H1 (cell line): Measurements from ENCODE around the gene MEF2A. TPM values are rescaled to one million over a fixed set of nuclear protein-coding genes. Genes with fewer than 3 reads are reported as not detected.

Experiments used
- CTCF ChIA-PET: fragments of 300-600 bp; sonication (Branson Sonifier 250); formaldehyde crosslinking; loops from one replicate; lab custom pipeline; 2021; ENCODE audit not compliant: partially characterized antibody; lab: Charles Lee
- POLR2A ChIA-PET: fragments of 300-600 bp; sonication (Branson Sonifier 250); formaldehyde crosslinking; loops from one replicate; lab custom pipeline; 2021; ENCODE audit warnings: inconsistent platforms; ENCODE audit not compliant: partially characterized antibody; lab: Charles Lee
- DNase-seq, 2 experiments: peaks; one replicate each; pipeline versions ENCODE4 v3.0.0 to v3.0.0-alpha.2; 2010 to 2022; ENCODE audit warnings: low spot score in 2 of 2, low read depth in 1 of 2, mixed read lengths in 1 of 2
- FAIRE-seq: peaks from 2 replicates; lab custom pipeline; 2011; peaks lifted over from hg19 to GRCh38; lab: Jason Lieb, UNC
- H2AFZ ChIP-seq: 2 replicates; pipeline ENCODE4 v1.8.1; 2012; ENCODE audit warnings: low read length, inconsistent platforms
- H2AK5ac ChIP-seq: 2 replicates; pipeline ENCODE4 v1.6.1; 2013; ENCODE audit warnings: low read depth, low read length
- H2BK120ac ChIP-seq: replicated peaks from 2 replicates; pipeline ENCODE3; 2013; ENCODE audit warnings: low read depth, low read length, inconsistent platforms
- H2BK12ac ChIP-seq: 2 replicates; pipeline ENCODE4 v1.6.1; 2013; ENCODE audit warnings: low read depth, low read length
- H2BK15ac ChIP-seq: 2 replicates; pipeline ENCODE4 v1.6.1; 2013; ENCODE audit warnings: low read length
- H2BK20ac ChIP-seq: 2 replicates; pipeline ENCODE4 v1.6.1; 2013; ENCODE audit warnings: low read length
- H2BK5ac ChIP-seq: 2 replicates; pipeline ENCODE4 v1.6.1; 2013; ENCODE audit warnings: low read depth, low read length
- H3K14ac ChIP-seq: 2 replicates; pipeline ENCODE4 v1.6.1; 2013; ENCODE audit warnings: inconsistent platforms; ENCODE audit not compliant: insufficient read length
- H3K18ac ChIP-seq: 2 replicates; pipeline ENCODE4 v1.6.1; 2013; ENCODE audit warnings: low read length; ENCODE audit errors: extremely low read depth
- H3K23ac ChIP-seq: 2 replicates; pipeline ENCODE4 v1.6.1; 2013; ENCODE audit warnings: inconsistent platforms; ENCODE audit not compliant: insufficient read length
- H3K23me2 ChIP-seq: 2 replicates; pipeline ENCODE4 v1.6.1; 2013; ENCODE audit warnings: low read depth, low read length
- H3K27ac ChIP-seq: 2 replicates; pipeline ENCODE4 v1.6.1; 2011; ENCODE audit warnings: low read depth, low read length, inconsistent platforms
- H3K27me3 ChIP-seq, 4 experiments: replicated peaks in 1 of 4; 1 replicate in 1 of 4; 2 replicates in 3 of 4; pipeline versions ENCODE4 v1.6.1 to v1.8.1; 2011 to 2013; ENCODE audit warnings: low read length in 3 of 4, mild to moderate bottlenecking in 3 of 4, inconsistent platforms in 2 of 4, mixed read lengths in 2 of 4, moderate library complexity in 1 of 4; ENCODE audit not compliant: control insufficient read depth in 3 of 4, insufficient read depth in 3 of 4; ENCODE audit errors: extremely low read depth in 1 of 4
- H3K36me3 ChIP-seq, 4 experiments: 2 replicates each; pipeline versions ENCODE4 v1.6.1 to v1.8.1; 2011 to 2013; ENCODE audit warnings: mild to moderate bottlenecking in 4 of 4, low read length in 3 of 4, moderate library complexity in 2 of 4, control low read depth in 1 of 4, inconsistent platforms in 1 of 4; ENCODE audit not compliant: insufficient read depth in 4 of 4, control insufficient read depth in 2 of 4
- H3K4ac ChIP-seq: replicated peaks from 2 replicates; pipeline ENCODE3; 2013; ENCODE audit warnings: low read length, low read depth, mixed read lengths, inconsistent platforms; ENCODE audit not compliant: insufficient read length
- H3K4me1 ChIP-seq, 4 experiments: replicated peaks in 1 of 4; 1 replicate in 1 of 4; 2 replicates in 3 of 4; pipeline versions ENCODE4 v1.6.1 to v1.8.1; 2011 to 2013; ENCODE audit warnings: low read length in 3 of 4, inconsistent platforms in 2 of 4, mixed read lengths in 1 of 4; ENCODE audit not compliant: insufficient read depth in 4 of 4, control insufficient read depth in 3 of 4
- H3K4me2 ChIP-seq, 2 experiments: 2 replicates each; pipeline versions ENCODE4 v1.6.1 to v1.8.1; 2011 to 2013; ENCODE audit warnings: low read depth in 2 of 2, low read length in 2 of 2, control low read depth in 1 of 2, inconsistent platforms in 1 of 2, mild to moderate bottlenecking in 1 of 2; ENCODE audit not compliant: insufficient read depth in 1 of 2
- H3K4me3 ChIP-seq, 4 experiments: fragments of 200-600, 300-600 bp in 1 of 4; sonication (generic), shearing (Covaris generic), sonication (Bioruptor Twin) in 1 of 4; 2 replicates each; pipeline versions ENCODE4 v1.5.1 to v1.8.1; 2011 to 2016; ENCODE audit warnings: low read length in 4 of 4, low read depth in 3 of 4, control low read depth in 2 of 4, inconsistent platforms in 2 of 4, mild to moderate bottlenecking in 2 of 4, mixed read lengths in 1 of 4, moderate library complexity in 1 of 4; ENCODE audit not compliant: insufficient read depth in 2 of 4; ENCODE audit errors: extremely low read depth in 1 of 4
- H3K56ac ChIP-seq: replicated peaks from 2 replicates; pipeline ENCODE3; 2013; ENCODE audit warnings: low read depth, mild to moderate bottlenecking, mixed read lengths, low read length, inconsistent platforms; ENCODE audit not compliant: insufficient read length
- H3K79me1 ChIP-seq: 2 replicates; pipeline ENCODE4 v1.6.1; 2013; ENCODE audit warnings: low read depth, low read length, control low read depth
- H3K79me2 ChIP-seq, 2 experiments: 2 replicates each; pipeline versions ENCODE4 v1.6.1 to v1.8.1; 2012 to 2013; ENCODE audit warnings: low read length in 2 of 2, mild to moderate bottlenecking in 2 of 2, inconsistent platforms in 1 of 2; ENCODE audit not compliant: insufficient read depth in 2 of 2, control insufficient read depth in 1 of 2
- H3K9ac ChIP-seq, 4 experiments: replicated peaks in 1 of 4; 1 replicate in 1 of 4; 2 replicates in 3 of 4; pipeline versions ENCODE4 v1.6.1 to v1.8.1; 2011 to 2013; ENCODE audit warnings: low read depth in 3 of 4, low read length in 3 of 4, control low read depth in 2 of 4, mild to moderate bottlenecking in 2 of 4, moderate library complexity in 2 of 4, inconsistent platforms in 1 of 4; ENCODE audit errors: extremely low read depth in 1 of 4
- H3K9me3 ChIP-seq, 2 experiments: 2 replicates each; pipeline versions ENCODE4 v1.6.1 to v1.8.1; 2012 to 2013; ENCODE audit warnings: mild to moderate bottlenecking in 2 of 2, moderate library complexity in 2 of 2, control low read depth in 1 of 2, inconsistent platforms in 1 of 2, low read depth in 1 of 2, low read length in 1 of 2, mixed read lengths in 1 of 2; ENCODE audit not compliant: insufficient read depth in 2 of 2
- H4K20me1 ChIP-seq, 2 experiments: replicated peaks in 1 of 2; 2 replicates each; pipeline versions ENCODE3 to v1.8.1; 2011 to 2013; ENCODE audit warnings: inconsistent platforms in 2 of 2, low read length in 2 of 2, mild to moderate bottlenecking in 1 of 2; ENCODE audit not compliant: insufficient read depth in 2 of 2, control insufficient read depth in 1 of 2
- H4K5ac ChIP-seq: 2 replicates; pipeline ENCODE4 v1.6.1; 2013; ENCODE audit warnings: low read length, low read depth, mixed read lengths, inconsistent platforms; ENCODE audit not compliant: insufficient read length
- H4K8ac ChIP-seq: 2 replicates; pipeline ENCODE4 v1.8.0; 2013; ENCODE audit warnings: mild to moderate bottlenecking, moderate library complexity, low read length, inconsistent platforms; ENCODE audit not compliant: insufficient read depth; ENCODE audit errors: extremely low read depth
- H4K91ac ChIP-seq: replicated peaks from 2 replicates; pipeline ENCODE3; 2013; ENCODE audit warnings: low read length, mixed read lengths, inconsistent platforms; ENCODE audit not compliant: insufficient read length
- BACH1 ChIP-seq: IDR thresholded peaks from 2 replicates; pipeline ENCODE4 v1.6.1; 2012; ENCODE audit warnings: low read length, improper control_type of control experiment
- CBX5 ChIP-seq: fragments of 300-800, 300-1000 bp; sonication (generic); IDR thresholded peaks from 2 replicates; pipeline ENCODE4 v1.7.1; 2016; ENCODE audit warnings: antibody characterized with exemption, low read length, low read depth
- EP300 ChIP-seq, 2 experiments: IDR thresholded peaks; 1 replicate in 1 of 2; 2 replicates in 1 of 2; pipeline ENCODE4 v1.6.1; 2011 to 2012; ENCODE audit warnings: low read depth in 2 of 2, low read length in 2 of 2, mild to moderate bottlenecking in 2 of 2, borderline replicate concordance in 1 of 2, inconsistent platforms in 1 of 2, moderate library complexity in 1 of 2
- JUN ChIP-seq: IDR thresholded peaks from 2 replicates; pipeline ENCODE4 v1.6.1; 2011; ENCODE audit warnings: low read depth, mild to moderate bottlenecking, improper control_type of control experiment, low read length
- JUND ChIP-seq: IDR thresholded peaks from 2 replicates; pipeline ENCODE4 v1.6.1; 2011; ENCODE audit warnings: mild to moderate bottlenecking, improper control_type of control experiment, low read length
- KDM1A ChIP-seq: fragments of 200-600, 300-600 bp; sonication (generic); IDR thresholded peaks from 2 replicates; pipeline ENCODE4 v1.7.1; 2016; ENCODE audit warnings: mild to moderate bottlenecking, low read length, borderline replicate concordance
- KDM5A ChIP-seq: fragments of 200-600 bp; IDR thresholded peaks from 2 replicates; pipeline ENCODE4 v1.7.1; 2012; ENCODE audit warnings: mild to moderate bottlenecking, low read length, inconsistent platforms, mixed read lengths
- NRF1 ChIP-seq: IDR thresholded peaks from 2 replicates; pipeline ENCODE4 v1.6.1; 2011; ENCODE audit warnings: mild to moderate bottlenecking, low read depth, low read length, improper control_type of control experiment
- RNF2 ChIP-seq: fragments of 200-900, 300-1000 bp; sonication (generic); IDR thresholded peaks from 2 replicates; pipeline ENCODE4 v1.7.1; 2016; ENCODE audit warnings: borderline replicate concordance, low read depth, mild to moderate bottlenecking, antibody characterized with exemption, low read length; ENCODE audit not compliant: poor library complexity, severe bottlenecking; ENCODE audit errors: missing control alignments
- SAP30 ChIP-seq: fragments of 300-600 bp; sonication (generic); IDR thresholded peaks from 2 replicates; pipeline ENCODE4 v1.7.1; 2012; ENCODE audit warnings: low read length, moderate library complexity, mild to moderate bottlenecking, inconsistent platforms; ENCODE audit not compliant: insufficient read depth, insufficient replicate concordance
- SIRT6 ChIP-seq: IDR thresholded peaks from one replicate; pipeline ENCODE4 v1.7.1; 2012; ENCODE audit warnings: low read length, inconsistent platforms
- SIX5 ChIP-seq: IDR thresholded peaks from 2 replicates; pipeline ENCODE4 v1.6.1; 2011; ENCODE audit warnings: mild to moderate bottlenecking, low read depth, low read length
- SP1 ChIP-seq: IDR thresholded peaks from 2 replicates; pipeline ENCODE4 v1.6.1; 2011; ENCODE audit warnings: low read depth, low read length
- TAF1 ChIP-seq: IDR thresholded peaks from 2 replicates; pipeline ENCODE4 v1.6.1; 2011; ENCODE audit warnings: mild to moderate bottlenecking, low read depth, low read length
- YY1 ChIP-seq: IDR thresholded peaks from 2 replicates; pipeline ENCODE4 v1.6.1; 2011; ENCODE audit warnings: low read depth, mild to moderate bottlenecking, low read length
- WGBS, 2 experiments: shearing (Covaris generic) in 1 of 2; methylation state at CpG; one replicate each; pipeline versions ENCODE4 v1.1.6 to v1.1.7; 2013 to 2015; ENCODE audit warnings: low lambda C conversion rate in 2 of 2, mixed read lengths in 2 of 2, inconsistent platforms in 1 of 2, low coverage in 1 of 2, missing lambda C conversion rate in 1 of 2; ENCODE audit not compliant: insufficient replicate concordance in 2 of 2, insufficient coverage in 1 of 2, insufficient read length in 1 of 2; ENCODE audit errors: extremely low coverage in 1 of 2, missing lambda C conversion rate in 1 of 2; 5-methylcytosine and 5-hydroxymethylcytosine counted together
- polyA plus RNA-seq, 7 experiments: library from polyadenylated mRNA; depleted of rRNA in 3 of 7; stranded (reverse) in 5 of 7; unstranded in 2 of 7; fragments of >200 nt in 5 of 7; fragments of 200-250 nt in 2 of 7; gene quantifications; 1 replicate in 5 of 7; 2 replicates in 1 of 7; 4 replicates in 1 of 7; pipeline versions ENCODE4 v1.2.1 to v1.2.3, GENCODE V29; 2011 to 2013; ENCODE audit warnings: missing spikeins in 2 of 7, mixed read lengths in 2 of 7
- total RNA-seq: library from RNA; stranded (reverse); fragmentation: NEBNext Ultra II Directional; extraction: Animal tissue kit (Norgen Biotek cat#: 25700); gene quantifications from 2 replicates; pipeline ENCODE4 v1.2.1, GENCODE V29; 2021

MEF2A gene
- total and polyA plus RNA-seq, 2 of the 8 experiments (the other 6 are each of a cell fraction or from before 2014, with no cell fraction given) = 15.6 to 22.5 TPM

- no peak overlapping the region for H3K27ac ChIP-seq
- POLR2A ChIA-PET = no interaction called here
- no peak for DNase-seq
- TF ChIP-seq CBX5 (no peak), JUN (no peak), SIX5 (no peak), BACH1 (no peak), JUND (no peak), RNF2 (no peak), TAF1 (no peak), NRF1 (no peak), SP1 (no peak), SAP30 (no peak), KDM1A (no peak), EP300 (IDR thresholded peaks at IDR 0.05; ENCODE audit: borderline replicate concordance in 1 of 2, low read depth in 2 of 2, low read length in 2 of 2) (no peak), YY1 (no peak), SIRT6 (no peak), KDM5A (no peak)
Observed at GRCh38 chr15:99605490-99605931, 39.7 kb downstream of the MEF2A start.

More at GRCh38 chr15:99605490-99605931, 39.7 kb downstream of the MEF2A start:
- no peak overlapping the region for H3K4me3 ChIP-seq
- H3K79me1 ChIP-seq = peaks cover 2% of the 10 kb centered on the region; the same call in 1 of the 2 replicates
- H3K4ac ChIP-seq = no peak overlapping the region
- CTCF ChIA-PET = interaction anchor here (0.9 to 1.8 kb wide), 3 partner anchors 150 to 261 kb away, joined by 3 to 4 read pairs (median 3); no protein-coding TSS in a partner anchor
- H4K5ac ChIP-seq = no peak overlapping the region
- H4K20me1 ChIP-seq = no peaks in the 10 kb centered on the region
- no peaks in the 10 kb centered on the region; a peak in 1 of 8 replicates for H3K36me3 ChIP-seq
- no peaks in the 10 kb centered on the region for H3K27me3 ChIP-seq
- H3K79me2 ChIP-seq = peaks cover 0 to 94% of the 10 kb centered on the region in 2 experiments; a peak in 3 of 4 replicates
- no peak overlapping the region for H2BK5ac ChIP-seq
- H3K18ac ChIP-seq = no peak overlapping the region
- no peak overlapping the region for H2BK12ac ChIP-seq
- H3K4me1 ChIP-seq = peaks cover 0 to 8% (median 2%) of the 10 kb centered on the region in 4 experiments; a peak in 3 of 7 replicates
- no peak overlapping the region for H2BK20ac ChIP-seq
- H3K4me2 ChIP-seq = no peak overlapping the region
- H3K9ac ChIP-seq = no peak overlapping the region
- H4K91ac ChIP-seq = no peak overlapping the region
- FAIRE-seq = no peak
- no peak overlapping the region for H2AK5ac ChIP-seq
- no peak overlapping the region for H4K8ac ChIP-seq
- no peak overlapping the region for H3K56ac ChIP-seq
- no peaks in the 10 kb centered on the region; the same call in 1 of the 2 replicates for H3K23me2 ChIP-seq
- H2BK120ac ChIP-seq = no peak overlapping the region
- H2AFZ ChIP-seq = no peak overlapping the region
- no peak overlapping the region for H3K23ac ChIP-seq
- H2BK15ac ChIP-seq = no peak overlapping the region
- WGBS, 2 experiments = 79% methylated on average over 6 of the region's 6 CpGs; no CpG with 5 or more reads in 1 of the 2 experiments
- no peak overlapping the region for H3K14ac ChIP-seq
- H3K9me3 ChIP-seq = no peaks in the 10 kb centered on the region
